IPS-NIHi11 (cell line): Measurements from ENCODE around the gene NENF.

Experiments used
- DNase-seq: peaks from one replicate; pipeline ENCODE4 v3.0.0; 2012; ENCODE audit warnings: mixed read lengths, low spot score

NENF gene

GRCh38 chr1:212482006-212482636, 49.4 kb downstream of the NENF start:
- DNase-seq: no peak

GRCh38 chr1:212482637-212483441, 50.1 kb downstream of the NENF start:
- DNase-seq: no peak

- no peak for DNase-seq
Observed at GRCh38 chr1:212484701-212485570, 52.2 kb downstream of the NENF start.

GRCh38 chr1:212485571-212485912, 52.8 kb downstream of the NENF start:
- DNase-seq: no peak

- DNase-seq: peak; percentile 60
Observed at GRCh38 chr1:212485913-212486618, 53.3 kb downstream of the NENF start.

GRCh38 chr1:212486619-212486975, 53.9 kb downstream of the NENF start:
- no peak for DNase-seq

GRCh38 chr1:212487286-212487685, 54.6 kb downstream of the NENF start:
- no peak for DNase-seq

- DNase-seq: no peak
Observed at GRCh38 chr1:212487774-212488435, 55.2 kb downstream of the NENF start.

GRCh38 chr1:212488436-212489283, 55.9 kb downstream of the NENF start:
- DNase-seq: no peak

GRCh38 chr1:212489284-212489859, 56.7 kb downstream of the NENF start:
- DNase-seq: no peak

GRCh38 chr1:212490276-212490675, 57.6 kb downstream of the NENF start:
- DNase-seq: no peak

GRCh38 chr1:212491454-212491853, 58.7 kb downstream of the NENF start:
- no peak for DNase-seq
